GM12878 (cell line): ENCODE measurements around the gene FKBP7. TPM values are rescaled to one million over a fixed set of nuclear protein-coding genes. Genes with fewer than 3 reads are reported as not detected.

Experiments
- BACH1 ChIP-seq: fragments of 450-650 bp; IDR thresholded peaks from 2 replicates; pipeline ENCODE4 v1.6.1; 2017; ENCODE audit warnings: mild to moderate bottlenecking, borderline replicate concordance
- BHLHE40 ChIP-seq, 2 experiments: fragments of 450-650 bp in 1 of 2; IDR thresholded peaks; 2 replicates each; pipeline ENCODE4 v1.6.1; 2011 to 2017; ENCODE audit warnings: low read depth in 2 of 2, borderline replicate concordance in 1 of 2, improper control_type of control experiment in 1 of 2, low read length in 1 of 2, mild to moderate bottlenecking in 1 of 2
- CBX5 ChIP-seq: sonication (generic); IDR thresholded peaks from 2 replicates; pipeline ENCODE4 v1.6.1; 2016; ENCODE audit warnings: low read depth, moderate library complexity, mild to moderate bottlenecking, inconsistent platforms
- CREM ChIP-seq: IDR thresholded peaks from 2 replicates; pipeline ENCODE4 v1.6.1; 2014; ENCODE audit warnings: antibody characterized with exemption, low read depth
- ETV6 ChIP-seq, 2 experiments: fragments of 450-650 bp in 1 of 2; IDR thresholded peaks in 1 of 2; conservative IDR thresholded peaks in 1 of 2; 2 replicates each; pipeline ENCODE4 v1.6.1; 2014; ENCODE audit warnings: antibody characterized with exemption in 1 of 2, borderline replicate concordance in 1 of 2, low read depth in 1 of 2, mild to moderate bottlenecking in 1 of 2, moderate library complexity in 1 of 2
- FOXK2 ChIP-seq: fragments of 450-650 bp; IDR thresholded peaks from 2 replicates; pipeline ENCODE4 v1.6.1; 2017; ENCODE audit warnings: mild to moderate bottlenecking, moderate library complexity
- HDAC2 ChIP-seq: fragments of 200-600 bp; sonication (generic); IDR thresholded peaks from 2 replicates; pipeline ENCODE4 v1.6.1; 2017
- IKZF2 ChIP-seq, 2 experiments: fragments of 450-650 bp; IDR thresholded peaks; 2 replicates each; pipeline ENCODE4 v1.6.1; 2017; ENCODE audit warnings: mild to moderate bottlenecking in 2 of 2, moderate library complexity in 2 of 2
- JUND ChIP-seq: IDR thresholded peaks from 2 replicates; pipeline ENCODE4 v1.6.1; 2012; ENCODE audit warnings: low read depth, mild to moderate bottlenecking, low read length, improper control_type of control experiment, moderate library complexity
- MLLT1 ChIP-seq: fragments of 450-650 bp; IDR thresholded peaks from 2 replicates; pipeline ENCODE4 v1.6.1; 2016; ENCODE audit warnings: mild to moderate bottlenecking
- MXI1 ChIP-seq: fragments of 150-350 bp; IDR thresholded peaks from 2 replicates; pipeline ENCODE4 v1.6.1; 2011; ENCODE audit warnings: low read depth, mild to moderate bottlenecking, inconsistent platforms, low read length, improper control_type of control experiment
- MYB ChIP-seq: fragments of 150-350 bp; IDR thresholded peaks from 2 replicates; pipeline ENCODE4 v1.6.1; 2014; ENCODE audit warnings: mild to moderate bottlenecking, low read depth, low read length, borderline replicate concordance
- NFXL1 ChIP-seq: fragments of 450-650 bp; IDR thresholded peaks from 2 replicates; pipeline ENCODE4 v1.6.1; 2017; ENCODE audit warnings: antibody characterized with exemption, mild to moderate bottlenecking, borderline replicate concordance
- NR2F1 ChIP-seq: fragments of 450-650 bp; conservative IDR thresholded peaks from 2 replicates; pipeline ENCODE4 v1.6.1; 2017; ENCODE audit warnings: mild to moderate bottlenecking
- PAX5 ChIP-seq: IDR thresholded peaks from 2 replicates; pipeline ENCODE4 v1.6.1; 2011; ENCODE audit warnings: low read depth, low read length, borderline replicate concordance
- POLR2AphosphoS2 ChIP-seq: IDR thresholded peaks from 2 replicates; pipeline ENCODE4 v1.6.1; 2011; ENCODE audit warnings: low read depth, mild to moderate bottlenecking, low read length, improper control_type of control experiment, moderate library complexity
- POU2F2 ChIP-seq: IDR thresholded peaks from 3 replicates; pipeline ENCODE4 v1.6.1; 2011; ENCODE audit warnings: low read depth, mild to moderate bottlenecking, low read length, borderline replicate concordance
- RAD21 ChIP-seq: IDR thresholded peaks from 2 replicates; pipeline ENCODE4 v1.6.1; 2011; ENCODE audit warnings: mild to moderate bottlenecking, low read depth, low read length, moderate library complexity; ENCODE audit not compliant: insufficient read depth
- RBBP5 ChIP-seq: fragments of 200-600 bp; sonication (generic); conservative IDR thresholded peaks from 2 replicates; pipeline ENCODE4 v1.6.1; 2016
- SMAD5 ChIP-seq: IDR thresholded peaks from 2 replicates; pipeline ENCODE4 v1.6.1; 2016; ENCODE audit warnings: antibody characterized with exemption, low read depth
- TAF1 ChIP-seq: IDR thresholded peaks from 2 replicates; pipeline ENCODE4 v1.6.1; 2011; ENCODE audit warnings: mild to moderate bottlenecking, low read depth, low read length, borderline replicate concordance
- TCF3 ChIP-seq: IDR thresholded peaks from 2 replicates; pipeline ENCODE4 v1.6.1; 2012; ENCODE audit warnings: low read depth, mild to moderate bottlenecking, low read length, borderline replicate concordance; ENCODE audit not compliant: insufficient read depth
- YY1 ChIP-seq: IDR thresholded peaks from 2 replicates; pipeline ENCODE4 v1.6.1; 2011; ENCODE audit warnings: low read depth, mild to moderate bottlenecking, low read length
- ZNF207 ChIP-seq: fragments of 450-650 bp; IDR thresholded peaks from 2 replicates; pipeline ENCODE4 v1.6.1; 2014; ENCODE audit warnings: antibody characterized with exemption, mild to moderate bottlenecking, borderline replicate concordance
- ZNF592 ChIP-seq: fragments of 450-650 bp; IDR thresholded peaks from 2 replicates; pipeline ENCODE4 v1.6.1; 2017; ENCODE audit warnings: mild to moderate bottlenecking, moderate library complexity
- polyA plus RNA-seq, 11 experiments: library from polyadenylated mRNA; depleted of rRNA in 4 of 11; unstranded in 6 of 11; stranded (reverse) in 5 of 11; fragments of >200 nt; fragmentation: Nextera tagmentation in 4 of 11; fragmentation: Illumina TruSeq in 1 of 11; extraction: Ambion mirVana in 4 of 11; extraction: Trizol in 1 of 11; gene quantifications; 1 replicate in 1 of 11; 2 replicates in 10 of 11; pipeline versions ENCODE4 v1.2.1 to v1.2.3, GENCODE V29; 2011 to 2016; ENCODE audit warnings: inconsistent platforms in 2 of 11, missing spikeins in 2 of 11, low read depth in 1 of 11
- total RNA-seq, 4 experiments: library from RNA; depleted of rRNA in 3 of 4; stranded (reverse); fragments of >200 nt in 3 of 4; fragmentation: Illumina TruSeq in 1 of 4; extraction: Trizol in 1 of 4; gene quantifications; 2 replicates each; pipeline versions ENCODE4 v1.2.1 to v1.2.3, GENCODE V29; 2013 to 2021

FKBP7 gene
- total and polyA plus RNA-seq, 10 of the 15 experiments (the other 5 are each of a cell fraction or from before 2014, with no cell fraction given): 5.6 to 16.7 (median 12.5) TPM

- TF ChIP-seq ETV6 (conservative IDR thresholded peaks at IDR 0.05 in 1 of 2, IDR thresholded peaks at IDR 0.05 in 1 of 2; ENCODE audit: borderline replicate concordance in 1 of 2, low read depth in 1 of 2) (no peak), NFXL1 (no peak), IKZF2 (IDR thresholded peaks at IDR 0.05) (peak; percentile 89), RBBP5 (no peak), CBX5 (peak; percentile 83; the same call in 1 of the 2 replicates), PAX5 (peak; percentile 53; the same call in 1 of the 2 replicates), SMAD5 (no peak), TAF1 (peak; percentile 74; the same call in 1 of the 2 replicates), YY1 (peak; percentile 91), BHLHE40 (IDR thresholded peaks at IDR 0.05; ENCODE audit: borderline replicate concordance in 1 of 2, low read depth in 2 of 2, low read length in 1 of 2) (peak; percentile 57 to 64; a peak in 3 of 4 replicates), FOXK2 (no peak), MXI1 (peak; percentile 66; the same call in 1 of the 2 replicates), MLLT1 (peak; percentile 95), BACH1 (peak; percentile 27; the same call in 1 of the 2 replicates), MYB (peak; percentile 52; the same call in 1 of the 2 replicates), ZNF207 (0 out of 2 replicates have a peak, but pooled peaks have one; percentile 54), POU2F2 (peak; percentile 74; the same call in 2 of the 3 replicates), HDAC2 (no peak), RAD21 (peak; percentile 85), JUND (no peak), TCF3 (0 out of 2 replicates have a peak, but pooled peaks have one; percentile 9), POLR2AphosphoS2 (peak; percentile 52), ZNF592 (no peak), NR2F1 (peak; percentile 52), CREM (peak; percentile 80)
Observed at GRCh38 chr2:178414266-178415247, 63.8 kb downstream of the FKBP7 start (continued).
